Measurements from ENCODE around the gene BRCA2. TPM values are rescaled to one million over a fixed set of nuclear protein-coding genes. Genes with fewer than 3 reads are reported as not detected.

BRCA2 gene
- total and polyA plus RNA-seq, 2 experiments from 2014 or later: 28.6 to 38.7 TPM

DNA sequence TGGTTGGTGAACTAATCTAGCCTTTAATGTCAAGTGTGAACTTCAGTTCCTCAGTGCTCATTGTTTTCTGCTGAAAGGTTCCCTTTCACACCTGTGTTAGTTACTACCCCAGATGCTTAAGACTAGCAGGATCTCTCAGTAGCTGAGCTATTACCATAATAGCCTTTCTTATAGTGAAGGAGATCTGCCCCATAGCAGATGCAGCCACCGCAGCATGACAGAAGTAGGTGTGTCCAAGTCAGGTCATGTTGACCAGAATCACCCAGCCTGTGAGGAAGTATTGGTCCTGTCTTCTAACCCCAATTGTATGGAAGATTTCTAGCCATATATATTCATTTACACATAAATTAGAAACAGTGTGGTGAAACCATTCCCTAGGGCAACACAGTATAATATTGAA lies 37.5 kb upstream of the BRCA2 start:
- H3K9me2 ChIP-seq (ENCODE audit: insufficient read depth): no peaks in the 10 kb centered on the region
- H3K4me3 Mint-ChIP-seq: no peak overlapping the region
- H3K4me3 ChIP-seq: no peak overlapping the region
- no peak for TF ChIP-seq REST (IDR thresholded peaks at IDR 0.05; ENCODE audit: unreplicated experiment)
- no peak for TF ChIP-seq NANOG (IDR thresholded peaks at IDR 0.05; ENCODE audit: borderline replicate concordance)
- no peak for TF ChIP-seq ZNF462 (CRISPR knock-in tag; IDR thresholded peaks at IDR 0.05)
- TF ChIP-seq JUNB (IDR thresholded peaks at IDR 0.05; ENCODE audit: unreplicated experiment): no peak
- no peak for TF ChIP-seq POLR2AphosphoS5 (IDR thresholded peaks at IDR 0.05; ENCODE audit: low read depth)
- TF ChIP-seq, protein P1, sequence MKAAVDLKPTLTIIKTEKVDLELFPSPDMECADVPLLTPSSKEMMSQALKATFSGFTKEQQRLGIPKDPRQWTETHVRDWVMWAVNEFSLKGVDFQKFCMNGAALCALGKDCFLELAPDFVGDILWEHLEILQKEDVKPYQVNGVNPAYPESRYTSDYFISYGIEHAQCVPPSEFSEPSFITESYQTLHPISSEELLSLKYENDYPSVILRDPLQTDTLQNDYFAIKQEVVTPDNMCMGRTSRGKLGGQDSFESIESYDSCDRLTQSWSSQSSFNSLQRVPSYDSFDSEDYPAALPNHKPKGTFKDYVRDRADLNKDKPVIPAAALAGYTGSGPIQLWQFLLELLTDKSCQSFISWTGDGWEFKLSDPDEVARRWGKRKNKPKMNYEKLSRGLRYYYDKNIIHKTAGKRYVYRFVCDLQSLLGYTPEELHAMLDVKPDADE (IDR thresholded peaks at IDR 0.05): no peak
- no peak for TF ChIP-seq ZNF114 (CRISPR knock-in tag; IDR thresholded peaks at IDR 0.05)
- TF ChIP-seq CREB1 (CRISPR knock-in tag; IDR thresholded peaks at IDR 0.05; ENCODE audit: low read depth): no peak
- TF ChIP-seq ZNF331 (CRISPR knock-in tag; IDR thresholded peaks at IDR 0.05; ENCODE audit: low read depth): no peak
- TF ChIP-seq STAT1 (IDR thresholded peaks at IDR 0.05; ENCODE audit: unreplicated experiment): no peak
- TF ChIP-seq, protein P2, sequence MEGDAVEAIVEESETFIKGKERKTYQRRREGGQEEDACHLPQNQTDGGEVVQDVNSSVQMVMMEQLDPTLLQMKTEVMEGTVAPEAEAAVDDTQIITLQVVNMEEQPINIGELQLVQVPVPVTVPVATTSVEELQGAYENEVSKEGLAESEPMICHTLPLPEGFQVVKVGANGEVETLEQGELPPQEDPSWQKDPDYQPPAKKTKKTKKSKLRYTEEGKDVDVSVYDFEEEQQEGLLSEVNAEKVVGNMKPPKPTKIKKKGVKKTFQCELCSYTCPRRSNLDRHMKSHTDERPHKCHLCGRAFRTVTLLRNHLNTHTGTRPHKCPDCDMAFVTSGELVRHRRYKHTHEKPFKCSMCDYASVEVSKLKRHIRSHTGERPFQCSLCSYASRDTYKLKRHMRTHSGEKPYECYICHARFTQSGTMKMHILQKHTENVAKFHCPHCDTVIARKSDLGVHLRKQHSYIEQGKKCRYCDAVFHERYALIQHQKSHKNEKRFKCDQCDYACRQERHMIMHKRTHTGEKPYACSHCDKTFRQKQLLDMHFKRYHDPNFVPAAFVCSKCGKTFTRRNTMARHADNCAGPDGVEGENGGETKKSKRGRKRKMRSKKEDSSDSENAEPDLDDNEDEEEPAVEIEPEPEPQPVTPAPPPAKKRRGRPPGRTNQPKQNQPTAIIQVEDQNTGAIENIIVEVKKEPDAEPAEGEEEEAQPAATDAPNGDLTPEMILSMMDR (conservative IDR thresholded peaks at IDR 0.05; ENCODE audit: low read depth in 2 of 2): no peak
- no peak for TF ChIP-seq EZH2phosphoT487 (IDR thresholded peaks at IDR 0.05; ENCODE audit: unreplicated experiment)
- no peak for TF ChIP-seq EZH2 (IDR thresholded peaks at IDR 0.05; ENCODE audit: low read depth, unreplicated experiment)
- no peak overlapping the region for H3K4me2 ChIP-seq
- H3K4me1 Mint-ChIP-seq: no peaks in the 10 kb centered on the region
- no peak for ATAC-seq
- no peak overlapping the region for H3K27ac ChIP-seq (ENCODE audit: low read depth)
- H3K9me3 Mint-ChIP-seq: no peaks in the 10 kb centered on the region
- no peak overlapping the region for H2AFZ ChIP-seq
- H3K36me3 ChIP-seq (ENCODE audit: insufficient read depth): no peaks in the 10 kb centered on the region
- H3K27me3 ChIP-seq (ENCODE audit: insufficient read depth): no peaks in the 10 kb centered on the region
- no peaks in the 10 kb centered on the region for H3K36me3 Mint-ChIP-seq (ENCODE audit: low read depth)
- no peaks in the 10 kb centered on the region for H3F3A ChIP-seq (replicated peaks; ENCODE audit: low read depth)
- H3K4me1 ChIP-seq (ENCODE audit: insufficient read depth): 0 out of 2 replicates have a peak, but pooled peaks cover 3% of the 10 kb centered on the region
- no peaks in the 10 kb centered on the region for H4K20me1 ChIP-seq (replicated peaks; ENCODE audit: insufficient read depth)
- no peaks in the 10 kb centered on the region for H3K27me3 Mint-ChIP-seq (ENCODE audit: insufficient read depth, low read depth, poor library complexity)
- no peak for DNase-seq (ENCODE audit: low spot score)
- no peak overlapping the region for H3K27ac Mint-ChIP-seq
- H3K79me2 ChIP-seq (replicated peaks; ENCODE audit: insufficient read depth): no peaks in the 10 kb centered on the region
